ENCODE data around the gene PLXNB2.

Gene PLXNB2

DNA sequence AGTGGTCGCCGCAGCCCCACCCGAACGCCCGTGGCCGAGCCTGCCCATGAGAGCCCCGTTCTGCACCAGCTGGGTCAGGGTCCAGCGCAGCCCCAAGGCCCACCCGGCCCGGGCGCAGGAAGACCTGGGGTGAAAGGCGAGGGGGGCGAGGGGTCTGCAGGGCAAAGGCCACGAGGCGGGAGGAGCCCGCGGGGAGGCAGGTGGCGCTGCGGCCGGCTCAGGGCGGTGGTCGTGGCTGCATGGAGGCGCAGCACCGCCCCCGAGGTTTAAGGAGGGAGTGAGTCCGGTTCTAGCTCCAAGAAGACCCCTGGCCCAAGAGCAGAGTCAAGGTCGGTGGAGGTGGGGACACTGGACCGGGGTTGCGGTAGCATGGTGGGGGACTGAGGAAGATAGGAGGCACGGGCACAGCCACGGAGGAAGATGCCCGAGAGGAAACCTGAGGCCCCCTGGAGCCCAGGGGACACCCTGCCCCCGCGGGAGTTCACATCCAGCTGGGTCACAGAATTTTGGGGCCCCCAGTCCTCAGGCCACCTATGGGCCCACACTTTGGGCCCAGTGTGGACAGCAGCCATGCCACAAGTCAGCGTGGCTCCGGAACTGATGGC is 55.9 kb downstream of the PLXNB2 start:
- no peaks in the 10 kb centered on the region for H3K27me3 Mint-ChIP-seq
- H3K27ac Mint-ChIP-seq, result no peak overlapping the region
- peak overlapping the region; percentile 81 for H3K4me3 Mint-ChIP-seq
- DNase-seq, result no peak
- peaks cover 10% of the 10 kb centered on the region for H3K36me3 Mint-ChIP-seq
- H3K9me3 Mint-ChIP-seq, result no peaks in the 10 kb centered on the region
- CTCF ChIA-PET, result interaction anchor here (0.9 to 3.7 kb wide), 7 partner anchors 10 to 376 kb away, joined by 3 to 16 read pairs (median 5); partner anchors contain the start of gene SCO2
- peaks cover 25% of the 10 kb centered on the region for H3K4me1 Mint-ChIP-seq

- Mint-ChIP-seq H3K4me3 (peak within 1 kb of the TSS; percentile 81), H3K27me3 (no peaks in the 10 kb centered on the region), H3K27ac (peak within 1 kb of the TSS; percentile 83), H3K4me1 (peaks cover 32% of the 10 kb centered on the region), H3K36me3 (peaks cover 10% of the 10 kb centered on the region), H3K9me3 (no peaks in the 10 kb centered on the region)
- CTCF ChIA-PET, result interaction anchor here (0.6 to 3.7 kb wide), 7 partner anchors 9 to 370 kb away, joined by 3 to 16 read pairs (median 5); partner anchors contain the start of gene SCO2
- peak; percentile 93 for DNase-seq
Measured at GRCh38 chr22:50250555-50251476, 56.6 kb downstream of the PLXNB2 start, which contains the start of gene HDAC10. HDAC10 (minus strand) TSS chr22:50251265; CDS start chr22:50251032, 233 bp downstream.

DNA sequence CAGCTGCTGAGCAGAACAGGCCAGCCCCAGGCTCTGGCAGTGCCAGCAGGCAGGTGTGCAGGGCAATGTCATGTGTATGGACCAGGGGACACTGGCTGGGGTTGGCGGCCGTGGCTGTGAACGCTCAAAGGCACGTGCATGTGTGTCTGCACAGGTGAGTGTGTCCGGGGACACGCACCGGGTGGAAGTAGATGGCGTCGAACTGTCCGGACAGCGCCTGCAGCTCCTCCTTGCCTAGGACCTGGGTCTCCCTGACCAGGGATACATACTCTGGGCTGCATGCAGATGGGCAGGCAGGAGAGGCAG is 57.2 kb downstream of the PLXNB2 start:
- CTCF ChIA-PET, result interaction anchor here (1.6 to 3.7 kb wide), 4 partner anchors 8 to 276 kb away, joined by 5 to 16 read pairs (median 10); partner anchors contain the start of gene SCO2
- Mint-ChIP-seq H3K9me3 (no peaks in the 10 kb centered on the region), H3K4me1 (peaks cover 32% of the 10 kb centered on the region), H3K27me3 (no peaks in the 10 kb centered on the region), H3K36me3 (peaks cover 10% of the 10 kb centered on the region), H3K27ac (peak overlapping the region; percentile 34), H3K4me3 (peak overlapping the region; percentile 81)
- DNase-seq, result no peak

- peaks cover 34% of the 10 kb centered on the region for H3K4me1 Mint-ChIP-seq
- H3K27me3 Mint-ChIP-seq, result no peaks in the 10 kb centered on the region
- H3K4me3 Mint-ChIP-seq, result peak overlapping the region; percentile 81
- H3K9me3 Mint-ChIP-seq, result no peaks in the 10 kb centered on the region
- peaks cover 11% of the 10 kb centered on the region for H3K36me3 Mint-ChIP-seq
- DNase-seq, result no peak
- CTCF ChIA-PET, result interaction anchor here (2.1 to 3.7 kb wide), 2 partner anchors 8 to 92 kb away, joined by 11 to 16 read pairs; no protein-coding TSS in a partner anchor
- H3K27ac Mint-ChIP-seq, result no peak overlapping the region
Measured at GRCh38 chr22:50249341-50250248, 57.9 kb downstream of the PLXNB2 start.

GRCh38 chr22:50248196-50249081 is 59.0 kb downstream of the PLXNB2 start:
- no peak overlapping the region for H3K4me3 Mint-ChIP-seq
- H3K4me1 Mint-ChIP-seq, result peaks cover 42% of the 10 kb centered on the region
- DNase-seq, result no peak
- H3K9me3 Mint-ChIP-seq, result no peaks in the 10 kb centered on the region
- peaks cover 15% of the 10 kb centered on the region for H3K36me3 Mint-ChIP-seq
- H3K27me3 Mint-ChIP-seq, result no peaks in the 10 kb centered on the region
- CTCF ChIA-PET, result no interaction called here
- peak overlapping the region; percentile 75 for H3K27ac Mint-ChIP-seq

GRCh38 chr22:50247748-50248147 is 59.7 kb downstream of the PLXNB2 start:
- peak; percentile 67 for DNase-seq
- H3K36me3 Mint-ChIP-seq, result peaks cover 15% of the 10 kb centered on the region
- H3K4me3 Mint-ChIP-seq, result peak overlapping the region; percentile 40
- H3K9me3 Mint-ChIP-seq, result no peaks in the 10 kb centered on the region
- peaks cover 49% of the 10 kb centered on the region for H3K4me1 Mint-ChIP-seq
- no peaks in the 10 kb centered on the region for H3K27me3 Mint-ChIP-seq
- CTCF ChIA-PET, result no interaction called here
- peak overlapping the region; percentile 75 for H3K27ac Mint-ChIP-seq

- Mint-ChIP-seq H3K27me3 (no peaks in the 10 kb centered on the region), H3K4me3 (peak overlapping the region; percentile 97), H3K4me1 (peaks cover 57% of the 10 kb centered on the region), H3K9me3 (no peaks in the 10 kb centered on the region), H3K36me3 (peaks cover 19% of the 10 kb centered on the region), H3K27ac (peak overlapping the region; percentile 75)
- CTCF ChIA-PET, result interaction anchor here (1.7 kb wide), 1 partner anchor 375 kb away, joined by 4 read pairs; no protein-coding TSS in a partner anchor
- no peak for DNase-seq
Measured at GRCh38 chr22:50246242-50247175, 60.9 kb downstream of the PLXNB2 start.

- DNase-seq, result no peak
- H3K4me1 Mint-ChIP-seq, result peaks cover 61% of the 10 kb centered on the region
- CTCF ChIA-PET, result interaction anchor here (1.7 kb wide), 1 partner anchor 376 kb away, joined by 4 read pairs; no protein-coding TSS in a partner anchor
- no peaks in the 10 kb centered on the region for H3K9me3 Mint-ChIP-seq
- H3K36me3 Mint-ChIP-seq, result peaks cover 18% of the 10 kb centered on the region
- peak overlapping the region; percentile 97 for H3K4me3 Mint-ChIP-seq
- no peaks in the 10 kb centered on the region for H3K27me3 Mint-ChIP-seq
- peak overlapping the region; percentile 98 for H3K27ac Mint-ChIP-seq
Measured at GRCh38 chr22:50245214-50246072, 62.0 kb downstream of the PLXNB2 start.

DNA sequence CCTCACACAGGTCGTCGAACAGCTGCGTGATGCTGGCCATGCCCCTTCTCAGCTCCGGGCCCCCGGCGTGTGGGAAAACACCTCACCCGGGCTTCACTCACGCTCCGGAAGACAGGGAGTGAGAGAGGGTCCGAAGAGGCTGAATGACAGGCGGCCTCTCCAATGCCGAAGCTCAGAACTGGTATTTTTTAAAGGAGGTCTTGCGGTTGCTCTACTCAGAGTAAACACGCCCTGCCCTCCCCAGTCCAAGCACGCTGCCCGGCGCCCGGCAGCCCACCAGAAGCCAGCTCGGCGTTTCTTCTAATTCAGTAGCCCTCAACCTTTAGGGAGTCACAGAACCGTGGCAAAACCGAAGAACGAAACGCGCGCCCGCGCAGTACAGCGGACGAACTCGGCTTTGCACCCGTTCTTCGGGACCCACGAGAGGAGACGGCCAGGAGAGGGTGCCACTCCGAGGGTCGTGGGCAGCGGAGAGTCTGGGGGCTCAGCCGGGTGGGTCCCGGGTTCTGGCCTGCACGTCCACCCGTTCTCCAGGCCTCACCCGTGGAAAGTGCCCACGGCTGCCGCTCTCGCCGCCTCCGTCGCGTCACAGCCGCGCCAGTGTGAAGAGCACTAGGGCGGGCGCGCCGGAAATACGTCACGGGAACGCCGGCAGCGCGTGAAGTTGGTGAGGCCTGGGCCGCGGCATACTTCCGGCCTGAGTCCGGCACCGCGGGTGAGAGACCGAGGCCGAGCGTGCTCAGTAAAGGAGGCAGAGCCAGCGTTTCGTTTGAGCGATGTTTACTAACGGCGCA is 62.8 kb downstream of the PLXNB2 start, which contains the start of gene TUBGCP6:
TUBGCP6 (minus strand) TSS at position 604 of the 794 bp plus-strand sequence; CDS start at position 40, 564 bp downstream.
- H3K27ac Mint-ChIP-seq, result peak within 1 kb of the TSS; percentile 98
- no peaks in the 10 kb centered on the region for H3K9me3 Mint-ChIP-seq
- H3K36me3 Mint-ChIP-seq, result peaks cover 21% of the 10 kb centered on the region
- DNase-seq, result peak; percentile 95
- no peaks in the 10 kb centered on the region for H3K27me3 Mint-ChIP-seq
- H3K4me3 Mint-ChIP-seq, result peak within 1 kb of the TSS; percentile 97
- H3K4me1 Mint-ChIP-seq, result peaks cover 53% of the 10 kb centered on the region
- CTCF ChIA-PET, result interaction anchor here (1.0 to 2.9 kb wide), 4 partner anchors 9 to 376 kb away, joined by 3 to 15 read pairs (median 4); no protein-coding TSS in a partner anchor

GRCh38 chr22:50243685-50244419 is 63.6 kb downstream of the PLXNB2 start:
- no peaks in the 10 kb centered on the region for H3K27me3 Mint-ChIP-seq

More at GRCh38 chr22:50243685-50244419, 63.6 kb downstream of the PLXNB2 start:
- Mint-ChIP-seq H3K36me3 (peaks cover 21% of the 10 kb centered on the region), H3K4me3 (peak overlapping the region; percentile 97), H3K4me1 (peaks cover 53% of the 10 kb centered on the region), H3K27ac (peak overlapping the region; percentile 98), H3K9me3 (no peaks in the 10 kb centered on the region)
- DNase-seq, result no peak
- CTCF ChIA-PET, result interaction anchor here (1.0 to 2.9 kb wide), 4 partner anchors 8 to 377 kb away, joined by 3 to 15 read pairs (median 4); no protein-coding TSS in a partner anchor

Data from activated naive CD4-positive, alpha-beta T cell treated with anti-CD3 and anti-CD28 coated beads, Interleukin-2, amount 10 ng/mL, durations not matched to agents 7 days and 5 days (primary cell).